GM18951 (cell line): ENCODE measurements around the gene ATCAY.
"Not testable (repeated sequence)": the region's sequence is repeated elsewhere in the genome, so short reads cannot be mapped to it uniquely, and the experiment has no call there.

ENCODE experiments used
- POLR2A ChIP-seq: IDR thresholded peaks from 4 replicates; pipeline ENCODE4 v1.6.1; 2011; ENCODE audit warnings: mild to moderate bottlenecking; ENCODE audit not compliant: insufficient read length, insufficient read depth; ENCODE audit errors: extremely low read depth
- in situ Hi-C: fragments of 300-500 bp; cut with MboI; formaldehyde crosslinking; loops from one replicate; pipeline ENCODE4 v1.12.0; 2022; ENCODE audit warnings: low sequenced_read_pairs, mixed read lengths, inconsistent platforms; ENCODE audit not compliant: unreplicated experiment

Gene ATCAY

GRCh38 chr19:3866910-3867638 lies 13.4 kb upstream of the ATCAY start:
- no peak for TF ChIP-seq POLR2A
- in situ Hi-C loops = no loop called here

- no peak for TF ChIP-seq POLR2A
- in situ Hi-C loops = no loop called here
These were observed 12.3 kb upstream of the ATCAY start for GRCh38 chr19:3867971-3868769.

- in situ Hi-C loops = no loop called here
- TF ChIP-seq POLR2A = no peak
These were observed 11.6 kb upstream of the ATCAY start, which contains the start of gene ZFR2 for GRCh38 chr19:3868770-3869456. Gene ZFR2, minus strand, starts transcription at chr19:3869038. Its CDS starts 21 bp downstream, at chr19:3869017.

- in situ Hi-C loops = no loop called here
- no peak for TF ChIP-seq POLR2A
These were observed 7.3 kb upstream of the ATCAY start for GRCh38 chr19:3873151-3873550.

GRCh38 chr19:3874695-3875094 lies 5.8 kb upstream of the ATCAY start:
- in situ Hi-C loops = not testable (repeated sequence)

- in situ Hi-C loops = no loop called here
- TF ChIP-seq POLR2A = no peak
These were observed 829 bp upstream of the ATCAY start for GRCh38 chr19:3879656-3880055.

- TF ChIP-seq POLR2A = no peak
- in situ Hi-C loops = no loop called here
These were observed 971 bp downstream of the ATCAY start for GRCh38 chr19:3881272-3882040.

- TF ChIP-seq POLR2A = no peak
- in situ Hi-C loops = no loop called here
These were observed 1.5 kb downstream of the ATCAY start for GRCh38 chr19:3882041-3882384.

- in situ Hi-C loops = no loop called here
- TF ChIP-seq POLR2A = no peak
These were observed 10.1 kb downstream of the ATCAY start for GRCh38 chr19:3890591-3890990.

- in situ Hi-C loops = no loop called here
- no peak for TF ChIP-seq POLR2A
These were observed 13.2 kb downstream of the ATCAY start for GRCh38 chr19:3893509-3894179.

GRCh38 chr19:3894959-3895358 lies 14.5 kb downstream of the ATCAY start:
- in situ Hi-C loops = not testable (repeated sequence)

GRCh38 chr19:3895788-3896187 lies 15.3 kb downstream of the ATCAY start:
- in situ Hi-C loops = no loop called here

GRCh38 chr19:3897936-3898335 lies 17.5 kb downstream of the ATCAY start:
- no peak for TF ChIP-seq POLR2A
- in situ Hi-C loops = no loop called here

More at GRCh38 chr19:3895788-3896187, 15.3 kb downstream of the ATCAY start:
- no peak for TF ChIP-seq POLR2A
